GM21576 (cell line): ENCODE results near the gene PSD4.

ENCODE experiments used
- ATAC-seq: cut with Tn5 transposase; IDR thresholded peaks from one replicate; pipeline ENCODE4 v1.9.1; 2021; ENCODE audit warnings: mild to moderate bottlenecking, moderate library complexity; ENCODE audit not compliant: unreplicated experiment

The PSD4 gene

GRCh38 chr2:113258471-113259147 lies 84.8 kb downstream of the PSD4 start:
- no peak for ATAC-seq
